Right lobe of liver (tissue), 4 donors: Measurements from ENCODE around the gene MRPL58.

Experiments used
- CTCF ChIP-seq, 4 donors: fragments of 200-600 bp in 3 of 4; fragments of 450-650 bp in 1 of 4; IDR thresholded peaks; one replicate each; pipeline versions ENCODE4 v1.5.1 to v1.8.0; 2016 to 2022; ENCODE audit warnings: antibody characterized with exemption in 4 of 4, mild to moderate bottlenecking in 2 of 4
- POLR2A ChIP-seq: fragments of 450-650 bp; IDR thresholded peaks from one replicate; pipeline ENCODE4 v1.6.1; 2017; ENCODE audit warnings: antibody characterized with exemption, mild to moderate bottlenecking
- donor health status: DM: no; HTN: no; CAD: no.
- donor health status: DM: no; HTN: no; CAD: no.
- donor health status: DM: no; HTN: yes; CAD: no.

- TF ChIP-seq CTCF (IDR thresholded peaks at IDR 0.05) = no peak
- TF ChIP-seq POLR2A = no peak
Measured at GRCh38 chr17:75020331-75021110, 8.1 kb downstream of the MRPL58 start.
